Astrocyte of the cerebellum (primary cell): ENCODE data around the gene PLB1.

Experiments used
- DNase-seq: peaks from one replicate; pipeline ENCODE4 v3.0.0-alpha.2; 2011; ENCODE audit warnings: low read depth
- H3K4me3 ChIP-seq: 2 replicates; pipeline ENCODE4 v1.5.1; 2011; ENCODE audit warnings: mild to moderate bottlenecking, low read depth, low read length, moderate library complexity
- in situ Hi-C: cut with HindIII; loops from 2 replicates; pipeline ENCODE4 v1.10.0; 2017; ENCODE audit warnings: low sequenced_read_pairs
- TF ChIP-seq, protein P1 (sequence below): IDR thresholded peaks from 2 replicates; pipeline ENCODE4 v1.5.1; 2012; ENCODE audit warnings: low read length, low read depth, moderate library complexity, mild to moderate bottlenecking; ENCODE audit errors: missing control alignments

The PLB1 gene

DNA sequence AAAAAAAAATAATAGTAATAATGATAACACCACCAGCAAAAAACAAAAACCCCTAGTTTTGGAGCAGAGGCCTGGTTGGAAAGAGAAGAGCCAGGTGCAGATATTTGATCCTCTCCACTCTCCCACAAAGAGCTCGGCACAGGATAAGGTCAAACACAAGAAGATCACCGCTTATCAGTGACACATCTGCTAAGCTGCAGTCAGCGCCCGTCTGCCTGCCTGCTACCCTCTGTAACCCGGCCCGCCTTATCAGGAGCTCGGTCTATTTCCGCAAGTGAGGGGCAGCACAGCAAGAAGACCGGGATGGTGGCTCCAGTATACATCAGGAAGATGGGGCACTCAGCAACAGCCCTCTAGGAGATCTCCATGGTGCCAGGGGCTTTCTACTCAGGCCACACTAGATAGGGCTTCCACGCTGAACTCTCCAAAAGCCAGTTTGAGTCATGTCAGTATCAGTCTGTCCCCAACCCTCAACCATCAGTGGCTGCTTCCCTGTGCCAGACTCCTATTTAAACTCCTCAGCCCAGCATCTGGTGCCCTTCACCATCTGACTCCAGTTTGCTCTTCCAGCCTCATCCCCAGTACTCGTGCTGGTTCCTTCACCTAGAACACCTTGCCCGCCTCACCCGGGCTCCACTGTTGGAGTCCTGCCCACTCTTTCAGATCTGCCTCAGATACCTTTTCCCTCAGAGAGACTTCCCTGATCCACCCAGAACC, 188.4 kb downstream of the PLB1 start:
- no peak for DNase-seq
- in situ Hi-C loops, result no loop called here
- TF ChIP-seq, protein P1, sequence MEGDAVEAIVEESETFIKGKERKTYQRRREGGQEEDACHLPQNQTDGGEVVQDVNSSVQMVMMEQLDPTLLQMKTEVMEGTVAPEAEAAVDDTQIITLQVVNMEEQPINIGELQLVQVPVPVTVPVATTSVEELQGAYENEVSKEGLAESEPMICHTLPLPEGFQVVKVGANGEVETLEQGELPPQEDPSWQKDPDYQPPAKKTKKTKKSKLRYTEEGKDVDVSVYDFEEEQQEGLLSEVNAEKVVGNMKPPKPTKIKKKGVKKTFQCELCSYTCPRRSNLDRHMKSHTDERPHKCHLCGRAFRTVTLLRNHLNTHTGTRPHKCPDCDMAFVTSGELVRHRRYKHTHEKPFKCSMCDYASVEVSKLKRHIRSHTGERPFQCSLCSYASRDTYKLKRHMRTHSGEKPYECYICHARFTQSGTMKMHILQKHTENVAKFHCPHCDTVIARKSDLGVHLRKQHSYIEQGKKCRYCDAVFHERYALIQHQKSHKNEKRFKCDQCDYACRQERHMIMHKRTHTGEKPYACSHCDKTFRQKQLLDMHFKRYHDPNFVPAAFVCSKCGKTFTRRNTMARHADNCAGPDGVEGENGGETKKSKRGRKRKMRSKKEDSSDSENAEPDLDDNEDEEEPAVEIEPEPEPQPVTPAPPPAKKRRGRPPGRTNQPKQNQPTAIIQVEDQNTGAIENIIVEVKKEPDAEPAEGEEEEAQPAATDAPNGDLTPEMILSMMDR, result no peak
- H3K4me3 ChIP-seq, result no peak overlapping the region

DNA sequence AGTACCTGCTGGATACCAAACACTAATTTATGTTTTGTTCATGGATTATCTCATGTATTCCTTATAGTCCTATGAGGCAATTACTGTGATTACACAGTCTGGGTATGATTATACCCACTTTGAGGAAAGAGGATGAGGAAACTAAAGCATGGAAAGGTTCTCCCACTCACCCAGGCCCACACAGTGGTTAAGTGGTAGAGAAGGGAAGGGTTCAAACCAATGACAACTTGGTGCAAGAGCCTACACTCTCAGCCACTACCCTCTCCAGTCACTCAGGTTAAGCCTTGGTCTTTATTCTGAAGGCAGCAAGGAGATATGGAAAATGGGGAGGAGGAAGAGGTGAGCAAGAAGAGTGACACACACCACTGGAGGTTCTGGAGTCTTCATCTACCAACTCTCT, 191.3 kb downstream of the PLB1 start:
- no peak overlapping the region for H3K4me3 ChIP-seq
- no peak for DNase-seq
- in situ Hi-C loops, result no loop called here
- TF ChIP-seq, protein P1, result no peak

DNA sequence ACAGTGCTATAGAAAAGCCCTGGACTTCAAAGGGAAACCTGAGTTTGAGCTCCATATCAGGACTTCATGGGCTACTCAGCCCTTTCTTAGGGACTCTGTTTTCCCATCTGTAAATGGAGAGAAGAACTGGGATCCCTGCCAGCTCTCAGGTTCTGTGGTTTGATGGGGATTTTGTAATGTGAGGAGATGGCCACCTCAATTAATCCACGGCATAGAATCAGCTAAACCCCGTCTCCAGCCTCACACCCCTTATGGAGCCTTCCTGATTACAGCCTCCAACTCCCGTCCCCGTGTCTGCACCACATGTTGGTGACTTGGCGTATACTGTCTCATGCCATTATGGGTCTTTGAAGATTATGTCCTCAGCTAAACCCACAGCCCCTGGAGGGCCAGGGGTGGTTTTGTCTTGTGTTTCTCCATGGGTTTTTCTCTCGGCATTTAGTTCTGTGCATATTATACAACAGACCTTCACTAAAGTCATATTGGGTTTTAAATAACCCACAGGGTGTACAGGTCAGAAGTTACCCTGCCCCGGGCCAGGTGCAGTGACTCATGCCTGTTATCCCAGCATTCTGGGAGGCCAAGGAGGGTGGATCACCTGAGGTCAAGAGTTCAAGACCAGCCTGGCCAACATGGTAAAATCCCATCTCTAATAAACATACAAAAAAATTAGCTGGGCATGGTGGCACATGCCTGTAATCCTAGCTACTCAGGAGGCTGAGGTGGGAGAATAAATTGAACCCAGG, 192.0 kb downstream of the PLB1 start:
- DNase-seq, result no peak
- TF ChIP-seq, protein P1, result no peak
- in situ Hi-C loops, result no loop called here
- H3K4me3 ChIP-seq, result no peak overlapping the region

DNA sequence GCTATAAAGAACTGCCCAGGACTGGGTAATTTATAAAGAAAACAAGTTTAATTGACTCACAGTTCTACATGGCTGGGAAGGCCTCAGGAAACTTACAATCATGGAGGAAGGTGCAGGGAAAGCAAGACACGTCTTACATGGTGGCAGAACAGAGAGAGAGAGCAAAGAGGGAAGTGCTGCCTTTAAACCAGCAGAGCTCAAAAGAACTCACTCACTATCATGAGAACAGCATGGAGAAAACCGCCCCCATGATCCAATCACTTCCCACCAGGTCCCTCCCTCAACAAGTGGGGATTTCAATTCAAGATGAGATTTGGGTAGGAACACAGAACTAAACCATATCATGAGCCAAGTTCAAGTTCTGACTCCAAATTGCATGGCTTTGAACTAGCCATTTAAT, 193.0 kb downstream of the PLB1 start:
- no peak overlapping the region for H3K4me3 ChIP-seq
- in situ Hi-C loops, result no loop called here
- no peak for DNase-seq
- TF ChIP-seq, protein P1, result no peak

DNA sequence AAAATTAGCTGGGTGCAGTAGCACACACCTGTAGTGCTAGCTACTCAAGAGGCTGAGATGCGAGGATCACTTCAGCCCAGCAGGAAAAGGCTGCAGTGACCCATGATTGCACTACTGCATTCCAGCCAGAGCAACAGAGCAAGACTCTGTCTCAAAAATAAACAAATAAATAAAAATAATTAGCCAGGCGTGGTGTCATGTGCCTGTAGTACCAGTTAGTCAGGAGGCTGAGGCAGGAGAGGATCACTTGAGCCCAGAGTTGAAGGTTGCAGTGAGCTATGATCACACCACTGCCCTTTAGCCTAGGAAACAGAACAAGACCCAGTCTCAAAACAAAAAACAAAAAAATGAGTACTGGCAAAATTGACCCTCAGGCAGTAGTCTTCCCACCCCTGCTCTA, 193.9 kb downstream of the PLB1 start:
- TF ChIP-seq, protein P1, result no peak
- no peak for DNase-seq
- H3K4me3 ChIP-seq, result no peak overlapping the region
- in situ Hi-C loops, result no loop called here

DNA sequence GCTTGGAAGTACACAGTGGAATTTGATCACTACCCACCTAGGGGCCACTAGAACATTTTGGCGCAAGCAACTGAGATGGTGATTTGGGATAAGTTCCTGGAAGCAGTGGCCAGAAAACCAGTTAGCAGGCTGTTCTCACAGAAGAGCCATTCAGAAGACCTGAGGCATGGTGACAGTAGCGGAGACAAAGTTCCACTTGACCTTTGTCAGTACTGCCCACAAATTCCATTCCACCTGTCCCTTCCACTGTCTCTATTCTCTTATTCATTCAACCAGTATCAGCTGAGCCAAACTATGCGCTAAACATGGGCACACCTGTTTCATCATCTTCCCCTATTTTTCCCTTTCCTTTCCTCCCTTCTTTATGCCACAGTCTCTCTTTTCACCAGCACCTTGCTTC, 196.6 kb downstream of the PLB1 start:
- no peak overlapping the region for H3K4me3 ChIP-seq
- in situ Hi-C loops, result no loop called here
- TF ChIP-seq, protein P1, result no peak
- DNase-seq, result no peak
